CD14-positive monocyte (primary cell): ENCODE data around the gene GINS1. TPM values are rescaled to one million over a fixed set of nuclear protein-coding genes. Genes with fewer than 3 reads are reported as not detected.

Source experiments
- DNase-seq, 3 donors: peaks; one replicate each; pipeline ENCODE4 v3.0.0-alpha.2; 2011 to 2022
- H2AFZ ChIP-seq: 2 replicates; pipeline ENCODE4 v1.6.0; 2012; ENCODE audit warnings: mild to moderate bottlenecking, low read depth, low read length, inconsistent platforms; ENCODE audit not compliant: insufficient read depth, poor library complexity, severe bottlenecking
- H3K27ac ChIP-seq, 2 donors: 1 replicate in 1 of 2; 2 replicates in 1 of 2; pipeline ENCODE4 v1.5.1; 2012 to 2013; ENCODE audit warnings: low read length in 2 of 2, control low read depth in 1 of 2, inconsistent platforms in 1 of 2, low read depth in 1 of 2, mild to moderate bottlenecking in 1 of 2
- H3K27me3 ChIP-seq, 2 donors: one replicate each; pipeline versions ENCODE4 v1.6.0 to v1.6.1; 2011 to 2013; ENCODE audit warnings: low read length in 2 of 2; ENCODE audit not compliant: control insufficient read depth in 2 of 2, insufficient read depth in 2 of 2
- H3K36me3 ChIP-seq, 2 donors: replicated peaks in 1 of 2; 1 replicate in 1 of 2; 2 replicates in 1 of 2; pipeline versions ENCODE4 v1.5.1 to v1.6.1; 2012 to 2013; ENCODE audit warnings: low read length in 2 of 2, control low read depth in 1 of 2, inconsistent platforms in 1 of 2, mild to moderate bottlenecking in 1 of 2; ENCODE audit not compliant: insufficient read depth in 2 of 2, control insufficient read depth in 1 of 2
- H3K4me1 ChIP-seq, 2 donors: 1 replicate in 1 of 2; 2 replicates in 1 of 2; pipeline versions ENCODE4 v1.5.1 to v1.6.1; 2012 to 2013; ENCODE audit warnings: low read length in 2 of 2, control low read depth in 1 of 2, inconsistent platforms in 1 of 2, mild to moderate bottlenecking in 1 of 2, moderate library complexity in 1 of 2; ENCODE audit not compliant: insufficient read depth in 2 of 2, control insufficient read depth in 1 of 2
- H3K4me2 ChIP-seq: replicated peaks from 2 replicates; pipeline ENCODE3; 2012; ENCODE audit warnings: low read length, moderate library complexity, mild to moderate bottlenecking; ENCODE audit not compliant: poor library complexity, severe bottlenecking; ENCODE audit errors: extremely low read depth
- H3K4me3 ChIP-seq, 3 experiments: fragments of 200-600 bp in 1 of 3; sonication (generic) in 1 of 3; replicated peaks in 1 of 3; 1 replicate in 2 of 3; 2 replicates in 1 of 3; pipeline ENCODE4 v1.5.1; 2011 to 2013; ENCODE audit warnings: low read length in 3 of 3, mild to moderate bottlenecking in 3 of 3, control low read depth in 2 of 3, low read depth in 2 of 3, inconsistent platforms in 1 of 3, moderate library complexity in 1 of 3
- H3K79me2 ChIP-seq: 2 replicates; pipeline ENCODE4 v1.6.0; 2012; ENCODE audit warnings: mild to moderate bottlenecking, control low read depth, inconsistent platforms, low read length, moderate library complexity; ENCODE audit not compliant: insufficient read depth
- H3K9ac ChIP-seq: 2 replicates; pipeline ENCODE4 v1.6.0; 2017; ENCODE audit warnings: low read length, mild to moderate bottlenecking; ENCODE audit not compliant: insufficient read depth, poor library complexity, severe bottlenecking
- H3K9me3 ChIP-seq, 2 donors: replicated peaks in 1 of 2; 1 replicate in 1 of 2; 2 replicates in 1 of 2; pipeline versions ENCODE4 v1.5.1 to v1.6.1; 2012 to 2013; ENCODE audit warnings: low read length in 2 of 2, control low read depth in 1 of 2; ENCODE audit not compliant: control insufficient read depth in 1 of 2, insufficient read depth in 1 of 2
- H4K20me1 ChIP-seq: 2 replicates; pipeline ENCODE4 v1.6.0; 2012; ENCODE audit warnings: mild to moderate bottlenecking, low read length, control low read depth, moderate library complexity; ENCODE audit not compliant: insufficient read depth
- H3K27ac Mint-ChIP-seq, 7 donors: one replicate each; pipeline ENCODE4 v1.8.0; 2020; ENCODE audit warnings: mild to moderate bottlenecking in 7 of 7, mixed read lengths in 7 of 7, moderate library complexity in 6 of 7, inconsistent platforms in 2 of 7
- H3K27me3 Mint-ChIP-seq, 3 donors: one replicate each; pipeline ENCODE4 v1.8.0; 2021 to 2022; ENCODE audit warnings: low read depth in 3 of 3, mild to moderate bottlenecking in 3 of 3, mixed read lengths in 3 of 3, moderate library complexity in 3 of 3, inconsistent platforms in 1 of 3
- H3K36me3 Mint-ChIP-seq, 2 donors: one replicate each; pipeline ENCODE4 v1.8.0; 2020; ENCODE audit warnings: mixed read lengths in 2 of 2, inconsistent platforms in 1 of 2, mild to moderate bottlenecking in 1 of 2
- H3K4me1 Mint-ChIP-seq: one replicate; pipeline ENCODE4 v1.8.0; 2020; ENCODE audit warnings: mild to moderate bottlenecking, mixed read lengths
- H3K4me3 Mint-ChIP-seq, 2 donors: one replicate each; pipeline ENCODE4 v1.8.0; 2020; ENCODE audit warnings: mild to moderate bottlenecking in 2 of 2, mixed read lengths in 2 of 2, moderate library complexity in 1 of 2
- H3K9me3 Mint-ChIP-seq, 7 donors: one replicate each; pipeline ENCODE4 v1.8.0; 2020 to 2022; ENCODE audit warnings: mixed read lengths in 7 of 7, mild to moderate bottlenecking in 6 of 7, moderate library complexity in 6 of 7, inconsistent platforms in 2 of 7
- WGBS: methylation state at CpG from one replicate; pipeline ENCODE4 v1.1.5; 2013; ENCODE audit warnings: missing lambda C conversion rate; ENCODE audit not compliant: insufficient coverage; 5-methylcytosine and 5-hydroxymethylcytosine counted together
- intact Hi-C, 2 donors: fragments of 100-400 bp; cut with micrococcal nuclease; formaldehyde crosslinking; loops; one replicate each; pipeline versions ENCODE4 v1.15.0 to v1.15.1; 2023
- polyA plus RNA-seq, 3 donors: library from polyadenylated mRNA; depleted of rRNA in 1 of 3; unstranded in 2 of 3; stranded (reverse) in 1 of 3; fragments of 300-500 nt in 2 of 3; fragments of >200 nt in 1 of 3; fragmentation: Illumina TruSeq in 2 of 3; gene quantifications; 1 replicate in 2 of 3; 2 replicates in 1 of 3; pipeline ENCODE4 v1.2.3, GENCODE V29; 2012 to 2021
- TF ChIP-seq, protein P1 (sequence below): fragments of 200-600 bp; IDR thresholded peaks from one replicate; pipeline ENCODE4 v1.8.0; 2022; ENCODE audit warnings: antibody characterized with exemption, mild to moderate bottlenecking

Gene GINS1
- polyA plus RNA-seq, 3 donors: 0.16 to 0.48 (median 0.28) TPM

- Histone ChIP-seq H3K4me1 (no peaks in the 10 kb centered on the region), H3K9ac (no peak overlapping the region), H3K27ac (no peak overlapping the region), H3K9me3 (no peaks in the 10 kb centered on the region), H3K27me3 (no peaks in the 10 kb centered on the region), H4K20me1 (peaks cover 15% of the 10 kb centered on the region), H3K36me3 (no peaks in the 10 kb centered on the region), H3K4me3 (no peak overlapping the region), H2AFZ (no peak overlapping the region), H3K79me2 (peaks cover 62% of the 10 kb centered on the region), H3K4me2 (no peak overlapping the region)
- H3K4me3 Mint-ChIP-seq: no peak overlapping the region
- peaks cover 17% of the 10 kb centered on the region for H3K4me1 Mint-ChIP-seq
- H3K27ac Mint-ChIP-seq: no peak overlapping the region
- WGBS: 93% methylated on average over 2 of the region's 2 CpGs
- DNase-seq: no peak
- TF ChIP-seq, protein P1, sequence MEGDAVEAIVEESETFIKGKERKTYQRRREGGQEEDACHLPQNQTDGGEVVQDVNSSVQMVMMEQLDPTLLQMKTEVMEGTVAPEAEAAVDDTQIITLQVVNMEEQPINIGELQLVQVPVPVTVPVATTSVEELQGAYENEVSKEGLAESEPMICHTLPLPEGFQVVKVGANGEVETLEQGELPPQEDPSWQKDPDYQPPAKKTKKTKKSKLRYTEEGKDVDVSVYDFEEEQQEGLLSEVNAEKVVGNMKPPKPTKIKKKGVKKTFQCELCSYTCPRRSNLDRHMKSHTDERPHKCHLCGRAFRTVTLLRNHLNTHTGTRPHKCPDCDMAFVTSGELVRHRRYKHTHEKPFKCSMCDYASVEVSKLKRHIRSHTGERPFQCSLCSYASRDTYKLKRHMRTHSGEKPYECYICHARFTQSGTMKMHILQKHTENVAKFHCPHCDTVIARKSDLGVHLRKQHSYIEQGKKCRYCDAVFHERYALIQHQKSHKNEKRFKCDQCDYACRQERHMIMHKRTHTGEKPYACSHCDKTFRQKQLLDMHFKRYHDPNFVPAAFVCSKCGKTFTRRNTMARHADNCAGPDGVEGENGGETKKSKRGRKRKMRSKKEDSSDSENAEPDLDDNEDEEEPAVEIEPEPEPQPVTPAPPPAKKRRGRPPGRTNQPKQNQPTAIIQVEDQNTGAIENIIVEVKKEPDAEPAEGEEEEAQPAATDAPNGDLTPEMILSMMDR: no peak
- peaks cover 20 to 28% of the 10 kb centered on the region in 2 donors for H3K36me3 Mint-ChIP-seq
- intact Hi-C loops: no loop called here
- H3K9me3 Mint-ChIP-seq: peaks cover 0 to 5% (median 0%) of the 10 kb centered on the region in 7 donors
- H3K27me3 Mint-ChIP-seq: peaks cover 0 to 2% (median 0%) of the 10 kb centered on the region in 3 donors
These were observed 37.5 kb upstream of the GINS1 start for GRCh38 chr20:25369971-25370370.

DNA sequence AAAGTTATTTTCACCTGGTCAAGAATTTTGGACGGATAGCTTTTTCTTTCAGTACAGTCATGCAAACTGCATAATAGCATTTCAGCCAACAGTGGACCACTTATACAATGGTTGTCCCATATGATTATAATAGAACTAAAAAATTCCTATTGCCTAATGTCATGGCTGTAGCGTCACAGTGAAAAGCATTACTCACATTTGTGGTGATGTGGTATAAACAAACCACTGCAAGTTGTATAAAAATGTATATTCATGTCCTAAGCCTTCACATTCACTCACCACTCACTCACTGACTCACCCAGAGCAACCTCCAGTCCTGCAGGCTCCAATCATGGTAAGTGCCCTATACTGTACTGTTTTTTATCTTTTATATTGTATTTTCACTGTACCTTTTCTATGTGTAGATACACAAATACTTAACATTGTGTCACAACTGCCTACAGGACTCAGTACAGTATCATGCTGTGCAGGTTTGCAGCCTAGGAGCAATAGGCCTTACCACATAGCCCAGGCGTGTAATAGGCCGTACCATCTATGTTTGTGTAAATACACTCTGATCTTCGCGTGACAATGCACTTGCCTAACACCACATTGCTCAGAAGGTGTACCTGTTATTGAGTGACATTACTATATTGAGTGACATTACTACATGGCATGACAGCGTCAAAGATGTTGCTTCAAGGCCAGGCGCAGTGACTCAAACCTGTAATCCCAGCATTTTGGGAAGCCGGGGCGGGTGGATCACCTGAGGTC lies 34.7 kb upstream of the GINS1 start:
- Histone ChIP-seq H3K79me2 (peaks cover 68% of the 10 kb centered on the region), H3K27ac (no peak overlapping the region), H3K4me1 (no peaks in the 10 kb centered on the region), H3K4me3 (no peak overlapping the region), H3K9ac (no peak overlapping the region), H3K4me2 (no peak overlapping the region), H3K36me3 (no peaks in the 10 kb centered on the region), H4K20me1 (peaks cover 29% of the 10 kb centered on the region), H3K27me3 (no peaks in the 10 kb centered on the region), H2AFZ (no peak overlapping the region), H3K9me3 (no peaks in the 10 kb centered on the region)
- DNase-seq: peak; percentile 24 to 68 (median 44)
- Mint-ChIP-seq H3K9me3 (peaks cover 0 to 5% (median 0%) of the 10 kb centered on the region in 7 donors), H3K27ac (peak overlapping the region in 1 of 7 donors; percentile 26), H3K36me3 (peaks cover 18 to 28% of the 10 kb centered on the region in 2 donors), H3K4me3 (no peak overlapping the region), H3K4me1 (peaks cover 17% of the 10 kb centered on the region), H3K27me3 (no peaks in the 10 kb centered on the region)
- TF ChIP-seq, protein P1: no peak
- intact Hi-C loops: no loop called here
- WGBS: 100% methylated on average over 1 of the region's 10 CpGs
